ENCODE measurements around the gene NFAT5. TPM values are rescaled to one million over a fixed set of nuclear protein-coding genes. Genes with fewer than 3 reads are reported as not detected.

Gene NFAT5
- total RNA-seq, 2 experiments from 2014 or later: 19.5 to 21.2 TPM

DNA sequence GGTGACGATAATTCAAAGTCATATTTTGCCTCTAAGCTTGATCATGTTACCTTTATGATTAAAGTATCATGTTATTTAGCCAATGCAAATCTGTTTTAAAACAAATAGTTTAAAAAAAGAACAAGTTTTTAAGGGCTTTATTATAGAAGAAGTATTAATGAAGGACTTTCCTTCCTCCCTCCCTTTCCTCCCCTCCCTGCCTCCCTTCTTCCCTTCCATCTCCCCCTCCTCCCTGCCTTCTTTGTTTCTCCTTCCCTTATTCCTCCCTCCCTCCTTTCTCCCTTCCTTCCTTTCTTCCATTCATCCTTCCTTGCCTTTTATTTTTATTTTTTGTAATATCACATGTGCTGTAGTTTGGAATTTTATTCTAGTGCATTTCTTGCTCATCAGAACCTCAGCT is 134.1 kb downstream of the NFAT5 start:
- intact Hi-C loops (cut with DNase I, micrococcal nuclease): no loop called here
- H3K36me3 Mint-ChIP-seq (ENCODE audit: low read depth): peaks cover 44% of the 10 kb centered on the region
- H3K27me3 Mint-ChIP-seq: no peaks in the 10 kb centered on the region
- CTCF ChIA-PET: interaction anchor here (0.7 to 1.3 kb wide), 2 partner anchors 14 to 55 kb away, joined by 3 read pairs; partner anchors contain the start of gene NOB1
- H3K4me3 Mint-ChIP-seq: no peak overlapping the region
- DNase-seq (no peak), ATAC-seq (ENCODE audit: poor library complexity) (no peak)
- no peaks in the 10 kb centered on the region for H3K9me3 ChIP-seq (ENCODE audit: control insufficient read depth in 1 of 2, insufficient read depth in 1 of 2, low read length in 2 of 2)
- H3K4me3 ChIP-seq (ENCODE audit: low read length): no peak overlapping the region
- POLR2A ChIA-PET: no interaction called here
- H3K27me3 ChIP-seq (ENCODE audit: control insufficient read depth in 1 of 2, insufficient read depth in 2 of 2, low read length in 2 of 2): no peaks in the 10 kb centered on the region
- no peak overlapping the region for H3K27ac Mint-ChIP-seq
- TF ChIP-seq, protein P1, sequence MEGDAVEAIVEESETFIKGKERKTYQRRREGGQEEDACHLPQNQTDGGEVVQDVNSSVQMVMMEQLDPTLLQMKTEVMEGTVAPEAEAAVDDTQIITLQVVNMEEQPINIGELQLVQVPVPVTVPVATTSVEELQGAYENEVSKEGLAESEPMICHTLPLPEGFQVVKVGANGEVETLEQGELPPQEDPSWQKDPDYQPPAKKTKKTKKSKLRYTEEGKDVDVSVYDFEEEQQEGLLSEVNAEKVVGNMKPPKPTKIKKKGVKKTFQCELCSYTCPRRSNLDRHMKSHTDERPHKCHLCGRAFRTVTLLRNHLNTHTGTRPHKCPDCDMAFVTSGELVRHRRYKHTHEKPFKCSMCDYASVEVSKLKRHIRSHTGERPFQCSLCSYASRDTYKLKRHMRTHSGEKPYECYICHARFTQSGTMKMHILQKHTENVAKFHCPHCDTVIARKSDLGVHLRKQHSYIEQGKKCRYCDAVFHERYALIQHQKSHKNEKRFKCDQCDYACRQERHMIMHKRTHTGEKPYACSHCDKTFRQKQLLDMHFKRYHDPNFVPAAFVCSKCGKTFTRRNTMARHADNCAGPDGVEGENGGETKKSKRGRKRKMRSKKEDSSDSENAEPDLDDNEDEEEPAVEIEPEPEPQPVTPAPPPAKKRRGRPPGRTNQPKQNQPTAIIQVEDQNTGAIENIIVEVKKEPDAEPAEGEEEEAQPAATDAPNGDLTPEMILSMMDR (IDR thresholded peaks at IDR 0.05): no peak
- H3K27ac ChIP-seq (ENCODE audit: low read depth in 1 of 2, low read length in 2 of 2): no peak overlapping the region
- H3K4me1 Mint-ChIP-seq (ENCODE audit: low read depth): no peaks in the 10 kb centered on the region
- H3K9me3 Mint-ChIP-seq: no peaks in the 10 kb centered on the region
- H3K36me3 ChIP-seq (ENCODE audit: insufficient read depth, low read length): peaks cover 30% of the 10 kb centered on the region
- no peaks in the 10 kb centered on the region for H3K4me1 ChIP-seq (ENCODE audit: insufficient read depth, low read length)

DNA sequence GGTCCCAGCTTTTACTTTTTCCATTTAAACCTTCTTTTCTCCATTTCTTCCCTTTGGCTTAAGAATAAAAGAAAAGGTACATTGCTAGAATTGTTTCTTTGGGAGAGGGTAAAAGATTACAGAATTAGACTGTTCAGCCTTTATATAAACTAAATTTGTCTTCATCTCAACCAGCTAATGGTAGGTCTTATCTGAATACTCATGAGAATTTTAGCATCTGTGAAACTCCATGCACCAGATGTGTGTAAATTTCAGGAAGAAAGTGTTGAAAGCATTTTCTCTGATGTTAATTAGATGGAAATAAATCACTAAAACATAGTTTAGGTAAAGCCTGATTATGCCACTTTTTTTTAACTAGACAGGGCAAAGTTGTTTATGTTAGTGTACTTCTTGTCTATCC is 135.7 kb downstream of the NFAT5 start:
- CTCF ChIA-PET: no interaction called here
- Histone ChIP-seq H3K9me3 (ENCODE audit: control insufficient read depth in 1 of 2, insufficient read depth in 1 of 2, low read length in 2 of 2) (no peaks in the 10 kb centered on the region), H3K27ac (ENCODE audit: low read depth in 1 of 2, low read length in 2 of 2) (no peak overlapping the region), H3K36me3 (ENCODE audit: insufficient read depth, low read length) (peaks cover 20% of the 10 kb centered on the region), H3K4me3 (ENCODE audit: low read length) (no peak overlapping the region), H3K27me3 (ENCODE audit: control insufficient read depth in 1 of 2, insufficient read depth in 2 of 2, low read length in 2 of 2) (no peaks in the 10 kb centered on the region), H3K4me1 (ENCODE audit: insufficient read depth, low read length) (no peaks in the 10 kb centered on the region)
- DNase-seq: no peak
- H3K4me3 Mint-ChIP-seq: no peak overlapping the region
- H3K36me3 Mint-ChIP-seq (ENCODE audit: low read depth): peaks cover 30% of the 10 kb centered on the region
- no peak for ATAC-seq (ENCODE audit: poor library complexity)
- no peaks in the 10 kb centered on the region for H3K9me3 Mint-ChIP-seq
- intact Hi-C loops (cut with DNase I, micrococcal nuclease): no loop called here
- no peaks in the 10 kb centered on the region for H3K27me3 Mint-ChIP-seq
- H3K4me1 Mint-ChIP-seq (ENCODE audit: low read depth): no peaks in the 10 kb centered on the region
- POLR2A ChIA-PET: no interaction called here
- peak overlapping the region; percentile 10 for H3K27ac Mint-ChIP-seq
- TF ChIP-seq, protein P1 (IDR thresholded peaks at IDR 0.05): no peak

DNA sequence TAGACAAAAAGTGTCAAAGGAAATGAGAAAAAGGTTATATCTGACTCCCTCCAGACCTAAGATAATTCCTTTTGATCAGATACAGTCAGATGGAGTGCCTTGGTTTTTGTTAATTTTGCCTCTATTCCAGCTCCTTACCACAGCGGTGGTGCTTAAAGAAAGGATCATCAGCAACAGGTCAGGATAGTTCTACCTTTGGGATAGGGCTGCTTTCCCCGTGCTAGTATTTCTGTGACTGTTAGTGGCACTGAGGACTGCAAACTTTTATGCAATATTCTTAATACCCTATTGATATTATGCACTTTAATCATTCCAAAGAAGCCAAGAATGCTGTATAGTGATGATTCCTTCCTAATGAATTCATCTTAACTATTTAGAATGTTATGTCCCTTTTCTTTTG is 136.1 kb downstream of the NFAT5 start:
- no peak for ATAC-seq (ENCODE audit: poor library complexity)
- CTCF ChIA-PET: no interaction called here
- intact Hi-C loops (cut with DNase I, micrococcal nuclease): no loop called here
- Mint-ChIP-seq H3K27me3 (no peaks in the 10 kb centered on the region), H3K4me3 (no peak overlapping the region), H3K36me3 (ENCODE audit: low read depth) (peaks cover 30% of the 10 kb centered on the region), H3K4me1 (ENCODE audit: low read depth) (no peaks in the 10 kb centered on the region), H3K9me3 (no peaks in the 10 kb centered on the region), H3K27ac (peak overlapping the region; percentile 10)
- Histone ChIP-seq H3K4me1 (ENCODE audit: insufficient read depth, low read length) (no peaks in the 10 kb centered on the region), H3K27ac (ENCODE audit: low read depth in 1 of 2, low read length in 2 of 2) (no peak overlapping the region), H3K4me3 (ENCODE audit: low read length) (no peak overlapping the region), H3K9me3 (ENCODE audit: control insufficient read depth in 1 of 2, insufficient read depth in 1 of 2, low read length in 2 of 2) (no peaks in the 10 kb centered on the region), H3K36me3 (ENCODE audit: insufficient read depth, low read length) (peaks cover 17% of the 10 kb centered on the region), H3K27me3 (ENCODE audit: control insufficient read depth in 1 of 2, insufficient read depth in 2 of 2, low read length in 2 of 2) (no peaks in the 10 kb centered on the region)
- POLR2A ChIA-PET: interaction anchor here (1.5 kb wide), 1 partner anchor 25 kb away, joined by 4 read pairs; the partner anchor contains the start of gene NQO1
- no peak for DNase-seq
- TF ChIP-seq, protein P1 (IDR thresholded peaks at IDR 0.05): no peak
